HepG2 (cell line): ENCODE measurements around the gene NBEA. TPM values are rescaled to one million over a fixed set of nuclear protein-coding genes. Genes with fewer than 3 reads are reported as not detected.

Experiments
- ATAC-seq: fragments of 200-7000 bp; cut with Tn5 transposase; 3 replicates; pipeline ENCODE4 v1.9.1; 2020; ENCODE audit warnings: mild to moderate bottlenecking, moderate library complexity
- BruUV-seq: library from RNA; stranded (reverse); fragments of 400-500 nt; replicated peaks from 2 replicates; lab custom pipeline; 2021; lab: Mats Ljungman, UMichigan
- CTCF ChIA-PET: fragments of 300-600 bp; formaldehyde crosslinking; extraction: SDS; loops from one replicate; lab custom pipeline; 2021; ENCODE audit warnings: low total read pairs, inconsistent platforms, low intra/inter-chr PET ratio; lab: Yijun Ruan, JAX
- POLR2A ChIA-PET: fragments of 350-600 bp; sonication (Branson Sonifier 250); formaldehyde crosslinking; loops from one replicate; lab custom pipeline; 2020; ENCODE audit warnings: antibody characterized with exemption, inconsistent platforms; lab: Yijun Ruan, JAX
- DNase-seq: peaks from one replicate; pipeline ENCODE4 v3.0.0-alpha.2; 2015; ENCODE audit warnings: low spot score
- FAIRE-seq: peaks from 3 replicates; lab custom pipeline; 2011; peaks lifted over from hg19 to GRCh38; lab: Jason Lieb, UNC
- H2AFZ ChIP-seq: one replicate; pipeline ENCODE4 v1.6.1; 2011; ENCODE audit warnings: low read length, inconsistent platforms
- H3K27ac ChIP-seq: fragments of 300-600 bp; 3 replicates; pipeline ENCODE4 v1.8.0; 2011; ENCODE audit warnings: mixed run types, mild to moderate bottlenecking, mixed read lengths, low read length, inconsistent platforms; ENCODE audit not compliant: insufficient read depth; ENCODE audit errors: extremely low read length
- H3K27me3 ChIP-seq, 2 experiments: fragments of 200-600 bp in 1 of 2; 2 replicates in 1 of 2; 3 replicates in 1 of 2; pipeline versions ENCODE4 v1.6.0 to v1.8.0; 2011; ENCODE audit warnings: low read length in 2 of 2, mild to moderate bottlenecking in 2 of 2, moderate library complexity in 2 of 2, inconsistent platforms in 1 of 2; ENCODE audit not compliant: insufficient read depth in 2 of 2, control insufficient read depth in 1 of 2
- H3K36me3 ChIP-seq, 2 experiments: fragments of 200-600 bp in 1 of 2; replicated peaks in 1 of 2; 2 replicates in 1 of 2; 3 replicates in 1 of 2; pipeline versions ENCODE4 v1.5.1 to v1.8.0; 2011; ENCODE audit warnings: low read length in 2 of 2, inconsistent platforms in 1 of 2; ENCODE audit not compliant: insufficient read depth in 2 of 2, control insufficient read depth in 1 of 2
- H3K4me1 ChIP-seq: 2 replicates; pipeline ENCODE4 v1.5.1; 2012; ENCODE audit warnings: low read length, inconsistent platforms; ENCODE audit not compliant: insufficient read depth
- H3K4me2 ChIP-seq: 2 replicates; pipeline ENCODE4 v1.6.0; 2011; ENCODE audit warnings: low read depth, low read length, inconsistent platforms
- H3K4me3 ChIP-seq, 3 experiments: fragments of 200-600 bp in 1 of 3; sonication (generic), shearing (Covaris generic) in 1 of 3; replicated peaks in 1 of 3; 2 replicates each; pipeline ENCODE4 v1.5.1; 2011 to 2016; ENCODE audit warnings: low read length in 3 of 3, inconsistent platforms in 2 of 3, low read depth in 2 of 3, mild to moderate bottlenecking in 2 of 3, control low read depth in 1 of 3, mixed read lengths in 1 of 3; ENCODE audit not compliant: insufficient read depth in 1 of 3
- H3K79me2 ChIP-seq: one replicate; pipeline ENCODE4 v1.6.1; 2011; ENCODE audit warnings: low read length, inconsistent platforms; ENCODE audit not compliant: insufficient read depth
- H3K9ac ChIP-seq: 2 replicates; pipeline ENCODE4 v1.6.0; 2011; ENCODE audit warnings: mild to moderate bottlenecking, low read depth, low read length, inconsistent platforms; ENCODE audit not compliant: insufficient read depth
- H3K9me3 ChIP-seq: 2 replicates; pipeline ENCODE4 v1.5.1; 2012; ENCODE audit warnings: mild to moderate bottlenecking, low read length
- H4K20me1 ChIP-seq: 2 replicates; pipeline ENCODE4 v1.6.0; 2011; ENCODE audit warnings: inconsistent platforms, mild to moderate bottlenecking, low read length, moderate library complexity; ENCODE audit not compliant: insufficient read depth
- HNRNPL ChIP-seq: fragments of 200-400 bp; formaldehyde crosslinking; IDR thresholded peaks from 2 replicates; pipeline ENCODE4 v1.6.1; 2017; ENCODE audit warnings: mild to moderate bottlenecking, low read depth, low read length
- ONECUT2 ChIP-seq: sonication (generic); formaldehyde crosslinking; IDR thresholded peaks from 2 replicates; pipeline ENCODE4 v1.4.0; 2020; ENCODE audit warnings: missing genetic modification reagents
- PHF5A ChIP-seq: IDR thresholded peaks from one replicate; pipeline ENCODE4 v1.6.1; 2018; ENCODE audit warnings: low read depth, missing genetic modification reagents; ENCODE audit not compliant: unreplicated experiment
- PREB ChIP-seq: sonication (generic); formaldehyde crosslinking; IDR thresholded peaks from 2 replicates; pipeline ENCODE4 v1.4.0; 2020; ENCODE audit warnings: missing genetic modification reagents
- RFXANK ChIP-seq: IDR thresholded peaks from 2 replicates; pipeline ENCODE4 v1.6.1; 2016
- SALL1 ChIP-seq: sonication (generic); formaldehyde crosslinking; IDR thresholded peaks from 2 replicates; pipeline ENCODE4 v1.8.0; 2022; ENCODE audit warnings: mild to moderate bottlenecking, missing genetic modification reagents
- STAT6 ChIP-seq: sonication (generic); formaldehyde crosslinking; IDR thresholded peaks from 2 replicates; pipeline ENCODE4 v1.4.0; 2020; ENCODE audit warnings: missing genetic modification reagents, mild to moderate bottlenecking, borderline replicate concordance
- TARDBP ChIP-seq: sonication (generic); formaldehyde crosslinking; IDR thresholded peaks from 2 replicates; pipeline ENCODE4 v1.8.0; 2022; ENCODE audit warnings: mild to moderate bottlenecking, missing genetic modification reagents
- TEF ChIP-seq: sonication (generic); formaldehyde crosslinking; IDR thresholded peaks from 2 replicates; pipeline ENCODE4 v1.5.0; 2020; ENCODE audit warnings: missing genetic modification reagents
- ZBTB7A ChIP-seq: sonication (generic); formaldehyde crosslinking; IDR thresholded peaks from 2 replicates; pipeline ENCODE4 v1.8.0; 2022; ENCODE audit warnings: mild to moderate bottlenecking, missing genetic modification reagents
- ZNF556 ChIP-seq: sonication (generic); formaldehyde crosslinking; IDR thresholded peaks from 2 replicates; pipeline ENCODE4 v1.4.0; 2020; ENCODE audit warnings: mild to moderate bottlenecking, missing genetic modification reagents, borderline replicate concordance
- ZNF670 ChIP-seq: sonication (generic); formaldehyde crosslinking; IDR thresholded peaks from 2 replicates; pipeline ENCODE4 v1.8.0; 2022; ENCODE audit warnings: mild to moderate bottlenecking, missing genetic modification reagents, borderline replicate concordance
- WGBS: methylation state at CpG from one replicate; pipeline ENCODE4 v1.1.6; 2017; ENCODE audit warnings: low lambda C conversion rate; 5-methylcytosine and 5-hydroxymethylcytosine counted together
- in situ Hi-C: cut with HindIII; loops from 2 replicates; pipeline ENCODE4 v1.10.0; 2017; ENCODE audit warnings: low pct_unique_long_range_greater_than_20kb; ENCODE audit not compliant: extremely low pct_ligation_motif_present
- intact Hi-C: fragments of 100-400 bp; cut with micrococcal nuclease; formaldehyde crosslinking; loops from one replicate; pipeline ENCODE4 v1.10.0; 2022; ENCODE audit not compliant: unreplicated experiment
- polyA plus RNA-seq, 8 experiments: library from polyadenylated mRNA; depleted of rRNA in 3 of 8; stranded (reverse) in 7 of 8; unstranded in 1 of 8; fragments of >200 nt; fragmentation: Illumina TruSeq in 4 of 8; extraction: Trizol in 4 of 8; gene quantifications; 2 replicates each; pipeline versions ENCODE4 v1.2.1 to v1.2.3, GENCODE V29; 2011 to 2016; ENCODE audit warnings: low read depth in 4 of 8, missing spikeins in 1 of 8, mixed read lengths in 1 of 8; ENCODE audit not compliant: insufficient read depth in 1 of 8
- total RNA-seq, 5 experiments: library from RNA; depleted of rRNA; stranded (reverse); fragments of >200 nt; fragmentation: Illumina TruSeq; extraction: Trizol; gene quantifications; 2 replicates each; pipeline ENCODE4 v1.2.3, GENCODE V29; 2016; ENCODE audit warnings: low read depth in 1 of 5

The NBEA gene
- total and polyA plus RNA-seq, 2 of the 13 experiments (the other 11 are each of a cell fraction or from before 2014, with no cell fraction given), result 2.7 to 2.8 TPM

GRCh38 chr13:35477386-35477946 is 535.4 kb downstream of the NBEA start (continued):
- TF ChIP-seq STAT6 (CRISPR knock-in tag), result no peak
- no peak for TF ChIP-seq SALL1 (CRISPR knock-in tag)
- TF ChIP-seq TARDBP (CRISPR knock-in tag), result no peak
- TF ChIP-seq HNRNPL, result no peak
- no peak for TF ChIP-seq ZNF670 (CRISPR knock-in tag)
- TF ChIP-seq ONECUT2 (CRISPR knock-in tag), result no peak
- no peak for TF ChIP-seq TEF
- TF ChIP-seq ZNF556, result no peak
- no peak for TF ChIP-seq RFXANK (CRISPR knock-in tag)

- DNase-seq (no peak), FAIRE-seq (no peak), ATAC-seq (no peak)
- Histone ChIP-seq H3K9me3 (no peaks in the 10 kb centered on the region), H3K79me2 (no peaks in the 10 kb centered on the region), H3K27ac (no peak overlapping the region), H3K9ac (no peak overlapping the region), H3K4me3 (no peak overlapping the region), H3K4me2 (no peak overlapping the region), H3K36me3 (no peaks in the 10 kb centered on the region), H2AFZ (no peak overlapping the region), H3K27me3 (no peaks in the 10 kb centered on the region; a peak in 1 of 5 replicates), H4K20me1 (no peaks in the 10 kb centered on the region), H3K4me1 (no peaks in the 10 kb centered on the region)
- in situ Hi-C loops (no loop called here), intact Hi-C loops (no loop called here)
- 84% methylated on average over 50 of the region's 51 CpGs for WGBS
- CTCF ChIA-PET, result no interaction called here
- BruUV-seq, result no TSS peak
- POLR2A ChIA-PET, result no interaction called here
- TF ChIP-seq PREB (CRISPR knock-in tag) (no peak), ZBTB7A (no peak), PHF5A (CRISPR knock-in tag) (no peak)
These were observed 536.4 kb downstream of the NBEA start for GRCh38 chr13:35478271-35479037.
